HTR-8/SVneo (cell line): ENCODE data around the gene IL21R.
A peak's percentile ranks its signal among the peaks of the same experiment; 100 is the strongest.

Experiments
- DNase-seq: peaks from one replicate; pipeline ENCODE4 v3.0.0; 2011; ENCODE audit warnings: low spot score, mixed read lengths; ENCODE audit not compliant: insufficient read length
- FAIRE-seq: peaks from 2 replicates; lab custom pipeline; 2011; peaks lifted over from hg19 to GRCh38; lab: Jason Lieb, UNC

The IL21R gene

DNA sequence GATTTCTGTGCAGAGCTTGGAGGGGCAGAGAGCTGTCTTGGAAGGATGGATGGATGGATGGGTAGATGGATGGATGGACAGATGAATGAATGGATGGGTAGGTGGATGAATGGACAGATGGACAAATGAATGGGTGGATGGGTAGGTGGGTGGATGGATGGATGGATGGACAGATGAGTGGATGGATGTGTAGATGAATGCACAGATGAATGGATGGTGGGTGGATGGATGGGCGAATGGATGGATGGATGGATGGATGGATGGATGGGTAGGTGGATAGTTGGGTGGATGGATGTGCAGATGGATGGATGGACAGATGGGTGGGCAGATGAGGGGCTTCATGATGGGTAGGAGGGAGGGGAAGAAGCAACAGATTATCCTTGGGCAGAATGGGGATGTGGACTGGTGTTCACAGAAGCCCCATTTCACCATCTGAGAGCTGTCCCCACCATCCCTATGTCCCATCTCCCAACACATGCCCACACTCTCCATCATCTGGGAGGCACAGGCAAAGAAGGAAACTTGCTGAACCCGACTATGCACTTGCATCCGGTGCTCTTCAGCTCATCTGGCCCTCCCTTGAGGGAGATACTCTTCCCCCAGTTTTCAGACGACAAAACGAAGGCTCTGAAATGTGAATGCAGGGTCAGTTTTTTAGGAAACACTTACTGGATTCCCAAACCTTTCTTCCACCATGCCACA, 57.2 kb downstream of the IL21R start:
- DNase-seq (no peak), FAIRE-seq (no peak)

- no peak for DNase-seq
- FAIRE-seq, result no peak
These were observed 58.2 kb downstream of the IL21R start for GRCh38 chr16:27460213-27460612.

- no peak for FAIRE-seq
- no peak for DNase-seq
These were observed 58.9 kb downstream of the IL21R start for GRCh38 chr16:27460663-27461482.

- FAIRE-seq (no peak), DNase-seq (peak; percentile 27)
These were observed 59.7 kb downstream of the IL21R start for GRCh38 chr16:27461483-27462171.

GRCh38 chr16:27462200-27462845, 60.3 kb downstream of the IL21R start:
- DNase-seq (no peak), FAIRE-seq (no peak)

DNA sequence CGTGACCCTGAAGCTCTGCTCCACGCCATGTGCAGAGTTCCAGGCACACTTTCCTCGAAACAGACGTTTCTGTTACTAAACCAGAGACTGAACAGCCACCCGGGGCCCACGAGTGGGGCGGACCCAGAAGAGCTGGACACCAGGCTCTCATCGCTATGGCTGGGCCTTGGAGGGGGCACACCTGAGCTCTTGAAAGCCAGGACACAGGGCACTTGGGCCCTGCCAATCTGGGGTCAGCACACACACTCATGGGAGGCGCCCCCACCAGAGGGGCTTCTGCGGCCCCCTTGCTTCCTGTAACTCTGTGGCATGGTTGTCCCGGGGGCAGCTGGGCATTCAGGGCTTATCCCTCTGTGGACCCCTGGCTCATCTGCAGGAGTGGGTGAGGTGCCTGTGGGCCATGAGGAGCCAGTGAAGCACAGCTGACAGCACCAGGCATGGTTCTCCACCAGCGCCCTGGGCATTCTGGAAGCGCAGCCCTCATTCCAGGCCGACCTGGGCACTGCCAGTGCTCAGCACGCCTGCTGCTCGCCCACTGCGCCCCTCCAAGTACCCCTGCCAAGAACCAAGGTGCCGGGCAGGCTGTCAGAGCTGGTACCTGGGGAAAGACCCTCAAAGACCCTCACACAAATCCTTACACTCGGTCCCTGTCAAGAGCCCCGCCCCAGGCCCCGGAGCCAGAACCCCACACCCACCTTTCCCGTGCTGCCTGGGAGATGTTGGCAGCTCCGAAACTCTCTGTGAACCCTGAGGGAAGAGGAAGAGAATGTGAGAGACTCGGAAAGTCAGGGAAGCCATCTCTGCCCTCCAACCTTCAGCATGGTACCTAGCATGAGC, 61.1 kb downstream of the IL21R start:
- FAIRE-seq, result no peak

DNA sequence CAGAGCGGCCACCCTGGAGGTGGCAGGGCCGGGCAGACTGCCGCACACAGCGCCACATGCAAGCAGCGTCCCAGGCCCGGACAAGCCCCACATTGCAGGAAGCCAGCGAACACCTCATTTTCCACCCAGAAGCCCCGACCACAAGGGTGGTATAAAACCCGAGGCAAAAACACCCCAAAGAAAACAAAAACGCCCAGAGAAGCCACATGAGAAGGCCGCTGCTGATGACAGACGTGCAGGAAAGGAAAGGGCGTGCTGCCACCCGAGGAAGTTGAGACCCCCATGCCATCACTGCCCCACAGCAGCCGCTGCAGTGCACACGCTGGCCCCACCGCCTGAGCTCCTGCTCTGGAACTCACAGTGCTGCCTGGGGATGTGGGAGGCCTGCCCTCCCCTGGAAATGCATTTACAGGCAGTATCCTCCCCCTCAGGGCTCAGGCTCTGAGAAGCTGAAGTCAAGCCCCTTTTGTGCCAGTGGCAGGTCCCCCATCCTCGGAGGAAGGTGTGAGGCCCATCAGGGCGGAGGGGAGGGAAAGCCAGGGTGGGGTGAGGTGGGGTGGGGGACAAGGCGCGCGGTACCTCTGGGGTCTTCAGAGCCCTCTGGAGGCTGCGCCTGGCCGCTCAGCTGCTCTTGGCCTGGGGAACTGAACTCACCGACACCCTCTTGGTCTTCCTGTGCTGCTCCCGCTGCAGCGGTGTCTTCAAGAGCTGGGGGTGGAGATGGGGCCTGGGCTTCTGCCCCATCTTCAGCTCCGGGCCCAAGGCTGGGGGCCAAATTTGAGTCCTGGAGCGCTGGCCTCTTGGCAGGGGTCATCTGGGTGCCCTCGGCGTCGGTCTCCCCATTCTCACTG, 62.0 kb downstream of the IL21R start:
- FAIRE-seq (no peak), DNase-seq (no peak)

More for the DNA sequence above, 61.1 kb downstream of the IL21R start:
- no peak for DNase-seq

GRCh38 chr16:27464626-27465482, 62.9 kb downstream of the IL21R start:
- FAIRE-seq (no peak), DNase-seq (no peak)

DNA sequence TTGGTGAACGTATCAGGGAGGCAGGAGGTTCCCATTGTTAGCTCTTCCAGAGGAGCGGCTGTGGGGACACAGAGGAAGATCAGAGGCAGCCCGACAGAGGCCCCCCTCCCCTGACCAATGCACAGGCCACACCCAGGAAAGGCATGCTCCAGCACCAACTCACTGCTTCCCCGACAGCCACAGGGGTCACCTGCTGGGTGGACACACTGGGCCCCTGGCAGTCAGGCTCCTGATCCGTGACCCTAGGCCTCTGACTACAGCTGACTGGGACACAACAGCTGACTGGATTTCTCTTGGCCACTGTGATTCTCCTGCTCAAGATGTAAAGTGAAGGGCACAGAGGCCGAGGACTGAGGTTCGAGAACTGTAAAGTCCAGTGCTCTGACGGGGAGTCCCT, 63.5 kb downstream of the IL21R start:
- DNase-seq (no peak), FAIRE-seq (no peak)

- no peak for FAIRE-seq
- DNase-seq, result no peak
These were observed 67.1 kb downstream of the IL21R start for GRCh38 chr16:27468941-27469531.

- FAIRE-seq, result peak; percentile 4
- DNase-seq, result peak; percentile 45
These were observed 68.8 kb downstream of the IL21R start for GRCh38 chr16:27470567-27471431.

DNA sequence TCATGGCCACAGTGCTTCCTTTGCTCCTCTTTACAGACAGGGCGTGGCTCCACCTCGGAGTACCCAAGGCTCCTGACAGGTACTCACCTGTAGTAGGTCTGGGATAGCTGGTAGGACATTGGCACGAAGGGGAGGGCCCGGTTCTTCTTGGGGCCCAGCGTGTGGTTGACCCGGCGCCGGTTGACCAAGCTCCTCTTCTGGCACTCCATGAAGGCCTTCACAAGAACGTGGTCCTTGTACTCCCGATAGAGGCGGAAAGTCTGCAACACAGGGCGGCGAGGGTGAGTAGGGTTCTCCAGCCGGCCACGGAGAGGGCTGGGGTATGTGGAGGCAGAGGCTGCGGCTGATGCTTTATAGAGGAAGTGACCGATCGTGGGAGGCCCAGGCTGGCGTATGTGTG, 69.7 kb downstream of the IL21R start:
- no peak for FAIRE-seq
- DNase-seq, result no peak

- FAIRE-seq, result no peak
- no peak for DNase-seq
These were observed 70.4 kb downstream of the IL21R start for GRCh38 chr16:27472091-27473020.

DNA sequence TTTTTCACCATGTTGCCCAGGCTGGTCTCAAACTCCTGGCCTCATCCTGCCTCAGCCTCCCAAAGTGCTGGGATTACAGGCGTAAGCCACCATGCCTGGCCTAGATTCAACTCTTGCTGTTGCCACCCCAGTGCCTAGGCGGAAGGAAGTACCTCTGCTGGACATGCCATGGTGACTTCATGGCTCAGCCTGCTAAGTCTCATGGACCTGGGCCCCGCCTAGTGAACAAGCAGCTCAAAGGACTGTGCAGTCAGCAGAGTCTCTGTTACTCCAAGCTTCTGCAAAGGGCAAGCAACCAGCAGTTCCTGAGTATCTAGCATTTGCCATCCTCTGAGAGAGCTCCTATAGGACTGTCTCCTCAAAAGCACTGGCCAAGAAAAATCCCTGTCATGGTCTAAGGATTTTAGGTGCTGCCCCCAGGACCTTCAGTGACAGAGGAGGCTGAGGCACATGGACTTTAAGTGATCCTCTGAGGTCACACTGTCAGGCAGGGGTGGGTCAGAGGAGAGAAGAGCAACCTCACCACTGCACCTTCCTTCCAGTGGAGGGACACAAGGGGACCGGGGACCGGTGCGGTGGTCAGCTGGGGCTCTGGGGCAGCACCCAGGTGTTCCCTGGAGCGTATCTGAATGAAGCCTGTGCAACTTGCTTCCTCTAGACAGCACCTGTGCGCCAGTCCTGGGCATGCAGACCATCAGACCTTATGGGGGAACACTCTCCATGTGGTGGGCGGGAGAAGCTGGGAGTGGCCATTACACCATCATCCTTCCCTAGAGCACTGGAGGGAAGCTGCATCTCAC, 71.3 kb downstream of the IL21R start:
- DNase-seq (no peak), FAIRE-seq (no peak)

DNA sequence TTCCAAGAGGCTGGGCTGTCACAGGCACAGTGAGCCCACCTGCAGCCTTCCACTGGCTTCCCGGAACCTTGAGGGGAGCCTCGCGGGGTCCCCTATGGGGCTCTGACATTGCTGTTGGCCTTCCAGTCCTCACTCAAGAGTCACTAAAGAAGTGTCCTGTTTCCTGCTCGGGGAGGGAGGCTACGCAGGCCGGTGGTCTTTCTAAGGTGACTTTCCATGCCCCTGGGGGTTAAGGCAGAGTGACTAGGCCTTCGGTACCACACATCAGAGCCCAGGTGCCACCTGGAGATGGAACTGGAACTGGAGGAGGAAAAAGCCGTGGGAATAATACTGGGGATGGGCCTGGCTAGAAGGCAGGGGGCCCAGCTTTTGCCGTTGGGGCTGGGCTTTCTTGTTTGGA, 72.1 kb downstream of the IL21R start:
- no peak for DNase-seq

More for the DNA sequence above, 72.1 kb downstream of the IL21R start:
- FAIRE-seq, result no peak
